HG03460 (cell line): ENCODE results near the gene EBF3.

Experiments
- ATAC-seq: cut with Tn5 transposase; IDR thresholded peaks from one replicate; pipeline ENCODE4 v1.9.1; 2021; ENCODE audit not compliant: unreplicated experiment

EBF3 gene

GRCh38 chr10:129914153-129914855 is 49.8 kb downstream of the EBF3 start:
- ATAC-seq = no peak

- no peak for ATAC-seq
These were observed 50.9 kb downstream of the EBF3 start for GRCh38 chr10:129912986-129913695.

GRCh38 chr10:129912166-129912917 is 51.7 kb downstream of the EBF3 start:
- no peak for ATAC-seq

GRCh38 chr10:129911451-129912165 is 52.5 kb downstream of the EBF3 start:
- no peak for ATAC-seq

GRCh38 chr10:129910861-129911260 is 53.2 kb downstream of the EBF3 start:
- ATAC-seq = no peak

GRCh38 chr10:129909531-129910256 is 54.4 kb downstream of the EBF3 start:
- no peak for ATAC-seq

GRCh38 chr10:129909080-129909479 is 55.0 kb downstream of the EBF3 start:
- ATAC-seq = no peak

- no peak for ATAC-seq
These were observed 55.7 kb downstream of the EBF3 start for GRCh38 chr10:129908406-129908805.

- no peak for ATAC-seq
These were observed 58.5 kb downstream of the EBF3 start for GRCh38 chr10:129905553-129905952.

GRCh38 chr10:129904323-129904722 is 59.8 kb downstream of the EBF3 start:
- no peak for ATAC-seq

GRCh38 chr10:129901389-129902006 is 62.6 kb downstream of the EBF3 start:
- no peak for ATAC-seq

- no peak for ATAC-seq
These were observed 63.2 kb downstream of the EBF3 start for GRCh38 chr10:129900825-129901224.

- ATAC-seq = no peak
These were observed 64.6 kb downstream of the EBF3 start for GRCh38 chr10:129899276-129900130.

- no peak for ATAC-seq
These were observed 65.3 kb downstream of the EBF3 start for GRCh38 chr10:129898706-129899268.

- ATAC-seq = no peak
These were observed 66.0 kb downstream of the EBF3 start for GRCh38 chr10:129897871-129898626.

- no peak for ATAC-seq
These were observed 67.2 kb downstream of the EBF3 start for GRCh38 chr10:129896860-129897200.

GRCh38 chr10:129896136-129896859 is 67.8 kb downstream of the EBF3 start:
- no peak for ATAC-seq

- ATAC-seq = no peak
These were observed 68.3 kb downstream of the EBF3 start for GRCh38 chr10:129895811-129896135.
